BE2C (cell line): ENCODE measurements around the gene RPIA.

ENCODE experiments used
- DNase-seq: peaks from one replicate; pipeline ENCODE4 v3.0.0-alpha.2; 2020
- H3K27me3 ChIP-seq: fragments of 250-450 bp; sonication (Bioruptor Pico); 2 replicates; pipeline ENCODE4 v1.5.1; 2020; ENCODE audit warnings: mild to moderate bottlenecking
- H3K36me3 ChIP-seq: fragments of 250-450 bp; sonication (Bioruptor Pico); 2 replicates; pipeline ENCODE4 v1.5.1; 2020; ENCODE audit warnings: mild to moderate bottlenecking
- H3K4me1 ChIP-seq: fragments of 250-450 bp; sonication (Bioruptor Pico); 2 replicates; pipeline ENCODE4 v1.5.1; 2020
- H3K4me3 ChIP-seq: 2 replicates; pipeline ENCODE4 v1.5.1; 2011; ENCODE audit warnings: low read depth, low read length
- H3K9me3 ChIP-seq: fragments of 250-450 bp; sonication (Bioruptor Pico); 2 replicates; pipeline ENCODE4 v1.5.1; 2020
- CTCF ChIP-seq: IDR thresholded peaks from 2 replicates; pipeline ENCODE4 v1.5.1; 2012; ENCODE audit warnings: mild to moderate bottlenecking, low read depth, low read length

RPIA gene

GRCh38 chr2:88690591-88691338 is 708 bp upstream of the RPIA start:
- no peaks in the 10 kb centered on the region for H3K9me3 ChIP-seq
- H3K27me3 ChIP-seq, result no peaks in the 10 kb centered on the region
- TF ChIP-seq CTCF, result no peak
- H3K4me1 ChIP-seq, result no peaks in the 10 kb centered on the region
- H3K36me3 ChIP-seq, result no peaks in the 10 kb centered on the region
- DNase-seq, result peak; percentile 8
- H3K4me3 ChIP-seq, result peak overlapping the region; percentile 68

GRCh38 chr2:88692187-88692586 is 714 bp downstream of the RPIA start:
- TF ChIP-seq CTCF, result no peak
- Histone ChIP-seq H3K4me1 (no peaks in the 10 kb centered on the region), H3K9me3 (no peaks in the 10 kb centered on the region), H3K4me3 (peak overlapping the region; percentile 68), H3K27me3 (no peaks in the 10 kb centered on the region), H3K36me3 (no peaks in the 10 kb centered on the region)
- no peak for DNase-seq

GRCh38 chr2:88693911-88694414 is 2.5 kb downstream of the RPIA start:
- TF ChIP-seq CTCF, result no peak

GRCh38 chr2:88696611-88697010 is 5.1 kb downstream of the RPIA start:
- no peak overlapping the region for H3K4me3 ChIP-seq
- no peaks in the 10 kb centered on the region for H3K4me1 ChIP-seq
- H3K36me3 ChIP-seq, result no peaks in the 10 kb centered on the region
- no peaks in the 10 kb centered on the region for H3K27me3 ChIP-seq
- no peak for TF ChIP-seq CTCF
- no peak for DNase-seq
- no peaks in the 10 kb centered on the region for H3K9me3 ChIP-seq

More at GRCh38 chr2:88693911-88694414, 2.5 kb downstream of the RPIA start:
- Histone ChIP-seq H3K36me3 (no peaks in the 10 kb centered on the region), H3K4me1 (no peaks in the 10 kb centered on the region), H3K27me3 (no peaks in the 10 kb centered on the region), H3K9me3 (no peaks in the 10 kb centered on the region), H3K4me3 (no peak overlapping the region)
- no peak for DNase-seq

GRCh38 chr2:88697370-88698026 is 6.0 kb downstream of the RPIA start:
- Histone ChIP-seq H3K27me3 (no peaks in the 10 kb centered on the region), H3K9me3 (no peaks in the 10 kb centered on the region), H3K4me1 (no peaks in the 10 kb centered on the region), H3K4me3 (no peak overlapping the region), H3K36me3 (no peaks in the 10 kb centered on the region)
- TF ChIP-seq CTCF, result no peak
- DNase-seq, result no peak

- DNase-seq, result no peak
- Histone ChIP-seq H3K9me3 (no peaks in the 10 kb centered on the region), H3K4me3 (no peak overlapping the region), H3K36me3 (no peaks in the 10 kb centered on the region), H3K27me3 (no peaks in the 10 kb centered on the region), H3K4me1 (no peaks in the 10 kb centered on the region)
- no peak for TF ChIP-seq CTCF
These were observed 6.5 kb downstream of the RPIA start for GRCh38 chr2:88698027-88698413.
